Spleen (tissue), 7 donors: ENCODE results near the gene NFIC.

Source experiments
- CTCF ChIP-seq, 11 experiments: fragments of 200-600 bp in 7 of 11; fragments of 450-650 bp in 4 of 11; sonication (generic) in 4 of 11; IDR thresholded peaks in 8 of 11; conservative IDR thresholded peaks in 3 of 11; 1 replicate in 7 of 11; 2 replicates in 4 of 11; pipeline versions ENCODE4 v1.4.0 to v1.8.0; 2016 to 2021; ENCODE audit warnings: antibody characterized with exemption in 11 of 11, inconsistent platforms in 4 of 11, mild to moderate bottlenecking in 1 of 11
- POLR2AphosphoS5 ChIP-seq, 3 donors: sonication (generic); formaldehyde crosslinking; IDR thresholded peaks; one replicate each; pipeline ENCODE4 v1.5.1; 2017; ENCODE audit warnings: antibody characterized with exemption in 3 of 3
- donor health status: DM: no; HTN: no; CAD: no; lungs with moderate emphysema.
- donor health status: DM: no; HTN: no; CAD: no.
- donor health status: DM: no; HTN: no; CAD: no.

- TF ChIP-seq CTCF (IDR thresholded peaks at IDR 0.05 in 8 of 11, conservative IDR thresholded peaks at IDR 0.05 in 3 of 11) (no peak), POLR2AphosphoS5 (IDR thresholded peaks at IDR 0.05) (no peak)
These were observed 128.2 kb downstream of the NFIC start for GRCh38 chr19:3494559-3494958.
